Endothelial cell of umbilical vein (primary cell): ENCODE measurements around the gene JAKMIP3. TPM values are rescaled to one million over a fixed set of nuclear protein-coding genes. Genes with fewer than 3 reads are reported as not detected.

Experiments
- BruUV-seq: library from RNA; stranded (reverse); fragments of 400-500 nt; replicated peaks from 2 replicates; lab custom pipeline; 2021; lab: Mats Ljungman, UMichigan
- CTCF ChIA-PET: fragments of 300-600, 350-600 bp; sonication (Branson Sonifier 250); formaldehyde crosslinking; loops from one replicate; lab custom pipeline; 2021; ENCODE audit warnings: antibody characterized with exemption, inconsistent platforms; lab: Charles Lee
- POLR2A ChIA-PET: fragments of 300-600, 350-600 bp; sonication (Branson Sonifier 250); formaldehyde crosslinking; loops from one replicate; lab custom pipeline; 2021; ENCODE audit warnings: antibody characterized with exemption, inconsistent platforms; lab: Charles Lee
- DNase-seq: peaks from one replicate; pipeline ENCODE4 v3.0.0-alpha.2; 2011; ENCODE audit warnings: low read depth, low spot score
- FAIRE-seq: peaks from 2 replicates; lab custom pipeline; 2011; peaks lifted over from hg19 to GRCh38; lab: Jason Lieb, UNC
- H2AFZ ChIP-seq: 2 replicates; pipeline ENCODE4 v1.6.0; 2012; ENCODE audit warnings: low read depth, low read length, control low read depth, inconsistent platforms
- H3K27ac ChIP-seq: 2 replicates; pipeline ENCODE4 v1.5.1; 2011; ENCODE audit warnings: low read depth, mild to moderate bottlenecking, control low read depth, low read length, moderate library complexity; ENCODE audit not compliant: insufficient read depth
- H3K27me3 ChIP-seq, 2 experiments: 2 replicates each; pipeline versions ENCODE4 v1.6.0 to v1.6.1; 2011; ENCODE audit warnings: low read length in 2 of 2, mixed read lengths in 1 of 2; ENCODE audit not compliant: control insufficient read depth in 2 of 2, insufficient read depth in 2 of 2
- H3K36me3 ChIP-seq, 2 experiments: 2 replicates in 1 of 2; 3 replicates in 1 of 2; pipeline ENCODE4 v1.5.1; 2011; ENCODE audit warnings: low read length in 2 of 2, mild to moderate bottlenecking in 1 of 2, moderate library complexity in 1 of 2; ENCODE audit not compliant: control insufficient read depth in 2 of 2, insufficient read depth in 2 of 2; ENCODE audit errors: extremely low read depth in 1 of 2
- H3K4me1 ChIP-seq: 3 replicates; pipeline ENCODE4 v1.5.1; 2011; ENCODE audit warnings: mild to moderate bottlenecking, low read length; ENCODE audit not compliant: control insufficient read depth, insufficient read depth; ENCODE audit errors: extremely low read depth
- H3K4me2 ChIP-seq: 2 replicates; pipeline ENCODE4 v1.6.1; 2011; ENCODE audit warnings: low read length, control low read depth, mixed read lengths; ENCODE audit not compliant: insufficient read depth
- H3K4me3 ChIP-seq, 3 experiments: fragments of 200-600 bp in 1 of 3; sonication (generic), shearing (Covaris generic) in 1 of 3; replicated peaks in 1 of 3; 2 replicates each; pipeline ENCODE4 v1.5.1; 2011 to 2016; ENCODE audit warnings: control low read depth in 3 of 3, low read length in 3 of 3, mild to moderate bottlenecking in 2 of 3, inconsistent platforms in 1 of 3, low read depth in 1 of 3, moderate library complexity in 1 of 3; ENCODE audit not compliant: insufficient read depth in 1 of 3
- H3K79me2 ChIP-seq: 2 replicates; pipeline ENCODE4 v1.6.0; 2012; ENCODE audit warnings: low read length, inconsistent platforms; ENCODE audit not compliant: control insufficient read depth, insufficient read depth
- H3K9ac ChIP-seq: replicated peaks from 2 replicates; pipeline ENCODE3; 2011; ENCODE audit warnings: low read length, control low read depth; ENCODE audit not compliant: insufficient read depth; ENCODE audit errors: extremely low read depth
- H3K9me1 ChIP-seq: replicated peaks from 3 replicates; pipeline ENCODE4 v1.6.0; 2011; ENCODE audit warnings: mild to moderate bottlenecking, low read length; ENCODE audit not compliant: control insufficient read depth, insufficient read depth; ENCODE audit errors: extremely low read depth
- H3K9me3 ChIP-seq: replicated peaks from 2 replicates; pipeline ENCODE4 v1.5.1; 2012; ENCODE audit warnings: low read length, inconsistent platforms; ENCODE audit not compliant: control insufficient read depth, insufficient read depth
- H4K20me1 ChIP-seq: replicated peaks from 2 replicates; pipeline ENCODE3; 2011; ENCODE audit warnings: mild to moderate bottlenecking, low read length; ENCODE audit not compliant: control insufficient read depth, insufficient read depth; ENCODE audit errors: extremely low read depth
- EZH2 ChIP-seq: IDR thresholded peaks from 2 replicates; pipeline ENCODE4 v1.6.1; 2012; ENCODE audit warnings: borderline replicate concordance, low read depth, mild to moderate bottlenecking, moderate library complexity, low read length, inconsistent platforms; ENCODE audit not compliant: severe bottlenecking
- FOS ChIP-seq: IDR thresholded peaks from 2 replicates; pipeline ENCODE4 v1.6.1; 2011; ENCODE audit warnings: mild to moderate bottlenecking, low read length, moderate library complexity, borderline replicate concordance; ENCODE audit not compliant: insufficient read depth
- GATA2 ChIP-seq: IDR thresholded peaks from 2 replicates; pipeline ENCODE4 v1.7.0; 2011; ENCODE audit warnings: low read depth, mild to moderate bottlenecking, moderate library complexity, mixed read lengths, low read length; ENCODE audit not compliant: insufficient read length, insufficient read depth
- JUN ChIP-seq: IDR thresholded peaks from 2 replicates; pipeline ENCODE4 v1.6.1; 2011; ENCODE audit warnings: borderline replicate concordance, low read depth; ENCODE audit not compliant: insufficient read length, insufficient read depth
- MYC ChIP-seq: IDR thresholded peaks from one replicate; pipeline ENCODE4 v1.6.1; 2011; ENCODE audit warnings: mild to moderate bottlenecking, low read depth, low read length
- POLR2A ChIP-seq: IDR thresholded peaks from 2 replicates; pipeline ENCODE4 v1.6.1; 2012; ENCODE audit warnings: low read depth, mild to moderate bottlenecking, control low read depth, low read length
- POLR2AphosphoS5 ChIP-seq: IDR thresholded peaks from 2 replicates; pipeline ENCODE4 v1.6.1; 2012; ENCODE audit warnings: low read depth, mild to moderate bottlenecking, control low read depth, low read length, moderate library complexity; ENCODE audit not compliant: insufficient read depth
- dilution Hi-C: fragments of 300-500 bp; cut with MboI; formaldehyde crosslinking; loops from one replicate; pipeline ENCODE4 v1.15.0; 2019; ENCODE audit warnings: low sequenced_read_pairs; ENCODE audit not compliant: extremely low pct_ligation_motif_present
- intact Hi-C: fragments of 100-400 bp; cut with micrococcal nuclease; formaldehyde crosslinking; loops from one replicate; pipeline ENCODE4 v1.10.0; 2022
- polyA plus RNA-seq, 4 experiments: library from polyadenylated mRNA; depleted of rRNA in 3 of 4; stranded (reverse) in 3 of 4; unstranded in 1 of 4; fragments of >200 nt; gene quantifications; 2 replicates each; pipeline versions ENCODE4 v1.2.1 to v1.2.3, GENCODE V29; 2011 to 2012; ENCODE audit warnings: missing spikeins in 1 of 4
- total RNA-seq: library from RNA; stranded (reverse); gene quantifications from 2 replicates; pipeline ENCODE4 v1.2.3, GENCODE V29; 2021
- TF ChIP-seq, protein P1 (sequence below), 2 donors: IDR thresholded peaks; 1 replicate in 1 of 2; 2 replicates in 1 of 2; pipeline ENCODE4 v1.5.1; 2011; ENCODE audit warnings: low read length in 2 of 2, mild to moderate bottlenecking in 2 of 2, moderate library complexity in 2 of 2, control low read depth in 1 of 2, inconsistent platforms in 1 of 2, low read depth in 1 of 2; ENCODE audit not compliant: insufficient read depth in 1 of 2; ENCODE audit errors: extremely low read depth in 1 of 2
- TF ChIP-seq, protein P2 (sequence below): IDR thresholded peaks from 2 replicates; pipeline ENCODE4 v1.6.1; 2011; ENCODE audit not compliant: insufficient read depth, insufficient read length

JAKMIP3 gene
- total and polyA plus RNA-seq, 2 donors (not counting 3 experiments of a cell fraction or from before 2014, with no cell fraction given): 0.01 TPM; not detected in 1

- intact Hi-C loops (no loop called here), dilution Hi-C loops (no loop called here)
Observed at GRCh38 chr10:132041340-132041739, 24.4 kb upstream of the JAKMIP3 start.

More at GRCh38 chr10:132041340-132041739, 24.4 kb upstream of the JAKMIP3 start:
- H3K27me3 ChIP-seq: peaks cover 14% of the 10 kb centered on the region in 2 experiments
- H3K36me3 ChIP-seq: no peaks in the 10 kb centered on the region
- H3K4me1 ChIP-seq: no peaks in the 10 kb centered on the region
- no peaks in the 10 kb centered on the region for H3K9me3 ChIP-seq
- no peaks in the 10 kb centered on the region for H4K20me1 ChIP-seq
- no peak overlapping the region for H2AFZ ChIP-seq
- ChIA-PET POLR2A (no interaction called here), CTCF (interaction anchor here (1.8 kb wide), 1 partner anchor 19 kb away, joined by 9 read pairs; no protein-coding TSS in a partner anchor)
- H3K9me1 ChIP-seq: no peaks in the 10 kb centered on the region
- DNase-seq (no peak), FAIRE-seq (no peak)
- TF ChIP-seq POLR2A: no peak
- TF ChIP-seq FOS: no peak
- TF ChIP-seq, protein P1, sequence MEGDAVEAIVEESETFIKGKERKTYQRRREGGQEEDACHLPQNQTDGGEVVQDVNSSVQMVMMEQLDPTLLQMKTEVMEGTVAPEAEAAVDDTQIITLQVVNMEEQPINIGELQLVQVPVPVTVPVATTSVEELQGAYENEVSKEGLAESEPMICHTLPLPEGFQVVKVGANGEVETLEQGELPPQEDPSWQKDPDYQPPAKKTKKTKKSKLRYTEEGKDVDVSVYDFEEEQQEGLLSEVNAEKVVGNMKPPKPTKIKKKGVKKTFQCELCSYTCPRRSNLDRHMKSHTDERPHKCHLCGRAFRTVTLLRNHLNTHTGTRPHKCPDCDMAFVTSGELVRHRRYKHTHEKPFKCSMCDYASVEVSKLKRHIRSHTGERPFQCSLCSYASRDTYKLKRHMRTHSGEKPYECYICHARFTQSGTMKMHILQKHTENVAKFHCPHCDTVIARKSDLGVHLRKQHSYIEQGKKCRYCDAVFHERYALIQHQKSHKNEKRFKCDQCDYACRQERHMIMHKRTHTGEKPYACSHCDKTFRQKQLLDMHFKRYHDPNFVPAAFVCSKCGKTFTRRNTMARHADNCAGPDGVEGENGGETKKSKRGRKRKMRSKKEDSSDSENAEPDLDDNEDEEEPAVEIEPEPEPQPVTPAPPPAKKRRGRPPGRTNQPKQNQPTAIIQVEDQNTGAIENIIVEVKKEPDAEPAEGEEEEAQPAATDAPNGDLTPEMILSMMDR (IDR thresholded peaks at IDR 0.05; ENCODE audit: extremely low read depth in 1 of 2, insufficient read depth in 1 of 2, low read depth in 1 of 2, low read length in 2 of 2): no peak
- TF ChIP-seq, protein P2, sequence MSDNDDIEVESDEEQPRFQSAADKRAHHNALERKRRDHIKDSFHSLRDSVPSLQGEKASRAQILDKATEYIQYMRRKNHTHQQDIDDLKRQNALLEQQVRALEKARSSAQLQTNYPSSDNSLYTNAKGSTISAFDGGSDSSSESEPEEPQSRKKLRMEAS: no peak
- no peak for TF ChIP-seq JUN
- no peak for TF ChIP-seq GATA2
- TF ChIP-seq POLR2AphosphoS5: no peak
- TF ChIP-seq MYC: no peak
- TF ChIP-seq EZH2: no peak
- BruUV-seq: no TSS peak
- no peak overlapping the region for H3K27ac ChIP-seq
- H3K9ac ChIP-seq: no peak overlapping the region
- H3K79me2 ChIP-seq: no peaks in the 10 kb centered on the region
- no peak overlapping the region for H3K4me2 ChIP-seq
- H3K4me3 ChIP-seq: no peak overlapping the region
